GM12864 (cell line): ENCODE measurements around the gene EDC3.
"Not testable (repeated sequence)": the region's sequence is repeated elsewhere in the genome, so short reads cannot be mapped to it uniquely, and the experiment has no call there.

Source experiments
- DNase-seq: peaks from one replicate; pipeline ENCODE4 v3.0.0-alpha.2; 2011; ENCODE audit warnings: low read depth
- H3K4me3 ChIP-seq: 2 replicates; pipeline ENCODE4 v1.5.1; 2011; ENCODE audit warnings: mild to moderate bottlenecking, low read depth, low read length, control low read depth
- CTCF ChIP-seq: IDR thresholded peaks from 2 replicates; pipeline ENCODE4 v1.5.1; 2011; ENCODE audit warnings: low read depth, mild to moderate bottlenecking, moderate library complexity, low read length, control low read depth, inconsistent platforms; ENCODE audit errors: missing control alignments

The EDC3 gene

GRCh38 chr15:74603026-74603788 lies 92.6 kb downstream of the EDC3 start:
- no peak for TF ChIP-seq CTCF
- DNase-seq: no peak

GRCh38 chr15:74599156-74599555 lies 96.7 kb downstream of the EDC3 start:
- no peak overlapping the region for H3K4me3 ChIP-seq
- no peak for DNase-seq
- no peak for TF ChIP-seq CTCF

More at GRCh38 chr15:74603026-74603788, 92.6 kb downstream of the EDC3 start:
- H3K4me3 ChIP-seq: no peak overlapping the region

- no peak for TF ChIP-seq CTCF
- peak overlapping the region; percentile 49 for H3K4me3 ChIP-seq
- DNase-seq: peak; percentile 52
These were observed 97.5 kb downstream of the EDC3 start for GRCh38 chr15:74598126-74598842.

GRCh38 chr15:74597146-74597705 lies 98.6 kb downstream of the EDC3 start:
- DNase-seq, H3K4me3 ChIP-seq: not testable (repeated sequence)

GRCh38 chr15:74596736-74597135 lies 99.1 kb downstream of the EDC3 start:
- H3K4me3 ChIP-seq, DNase-seq: not testable (repeated sequence)

GRCh38 chr15:74595271-74595670 lies 100.6 kb downstream of the EDC3 start:
- DNase-seq: no peak
- TF ChIP-seq CTCF: no peak
- no peak overlapping the region for H3K4me3 ChIP-seq

- no peak for DNase-seq
- no peak overlapping the region for H3K4me3 ChIP-seq
- no peak for TF ChIP-seq CTCF
These were observed 101.4 kb downstream of the EDC3 start for GRCh38 chr15:74594455-74594854.
